Measurements from ENCODE around the gene ITGB3.
"Not testable (repeated sequence)": the region's sequence is repeated elsewhere in the genome, so short reads cannot be mapped to it uniquely, and the experiment has no call there.

ITGB3 gene

DNA sequence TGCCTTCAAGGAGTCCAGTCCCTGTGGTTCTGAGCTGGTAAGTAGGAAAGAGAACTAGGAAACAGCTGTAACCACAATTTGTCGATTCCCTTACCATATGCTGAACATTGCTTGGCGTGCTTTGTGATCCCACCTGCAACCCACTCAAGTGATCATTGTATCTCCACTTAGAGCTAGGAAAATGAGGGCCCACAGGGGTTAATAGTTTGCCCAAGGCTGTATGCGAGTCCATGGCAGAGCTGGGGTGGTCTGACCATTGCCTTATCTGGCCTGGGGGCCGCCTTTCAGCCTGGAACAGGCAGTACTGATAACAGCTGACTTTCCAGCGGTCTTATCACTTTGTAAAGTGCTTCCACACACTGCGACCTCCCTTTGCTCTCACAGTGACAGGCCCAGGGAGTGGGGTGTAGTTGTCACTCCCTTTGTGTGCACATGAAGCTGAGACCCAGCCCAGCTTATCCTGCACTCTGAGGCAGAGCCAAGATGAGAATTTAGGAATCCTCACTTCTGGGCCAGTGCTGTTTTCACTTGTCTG, 34.7 kb upstream of the ITGB3 start:
- DNase-seq (ENCODE audit: insufficient read length, low spot score), result no peak
- no peak for FAIRE-seq
- TF ChIP-seq, protein P1, sequence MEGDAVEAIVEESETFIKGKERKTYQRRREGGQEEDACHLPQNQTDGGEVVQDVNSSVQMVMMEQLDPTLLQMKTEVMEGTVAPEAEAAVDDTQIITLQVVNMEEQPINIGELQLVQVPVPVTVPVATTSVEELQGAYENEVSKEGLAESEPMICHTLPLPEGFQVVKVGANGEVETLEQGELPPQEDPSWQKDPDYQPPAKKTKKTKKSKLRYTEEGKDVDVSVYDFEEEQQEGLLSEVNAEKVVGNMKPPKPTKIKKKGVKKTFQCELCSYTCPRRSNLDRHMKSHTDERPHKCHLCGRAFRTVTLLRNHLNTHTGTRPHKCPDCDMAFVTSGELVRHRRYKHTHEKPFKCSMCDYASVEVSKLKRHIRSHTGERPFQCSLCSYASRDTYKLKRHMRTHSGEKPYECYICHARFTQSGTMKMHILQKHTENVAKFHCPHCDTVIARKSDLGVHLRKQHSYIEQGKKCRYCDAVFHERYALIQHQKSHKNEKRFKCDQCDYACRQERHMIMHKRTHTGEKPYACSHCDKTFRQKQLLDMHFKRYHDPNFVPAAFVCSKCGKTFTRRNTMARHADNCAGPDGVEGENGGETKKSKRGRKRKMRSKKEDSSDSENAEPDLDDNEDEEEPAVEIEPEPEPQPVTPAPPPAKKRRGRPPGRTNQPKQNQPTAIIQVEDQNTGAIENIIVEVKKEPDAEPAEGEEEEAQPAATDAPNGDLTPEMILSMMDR (IDR thresholded peaks at IDR 0.05; ENCODE audit: insufficient read depth, missing control alignments), result no peak

- FAIRE-seq, result no peak
- DNase-seq (ENCODE audit: insufficient read length, low spot score), result no peak
- TF ChIP-seq, protein P1 (IDR thresholded peaks at IDR 0.05; ENCODE audit: insufficient read depth, missing control alignments), result no peak
These were observed 33.8 kb upstream of the ITGB3 start for GRCh38 chr17:47219621-47220475.

DNA sequence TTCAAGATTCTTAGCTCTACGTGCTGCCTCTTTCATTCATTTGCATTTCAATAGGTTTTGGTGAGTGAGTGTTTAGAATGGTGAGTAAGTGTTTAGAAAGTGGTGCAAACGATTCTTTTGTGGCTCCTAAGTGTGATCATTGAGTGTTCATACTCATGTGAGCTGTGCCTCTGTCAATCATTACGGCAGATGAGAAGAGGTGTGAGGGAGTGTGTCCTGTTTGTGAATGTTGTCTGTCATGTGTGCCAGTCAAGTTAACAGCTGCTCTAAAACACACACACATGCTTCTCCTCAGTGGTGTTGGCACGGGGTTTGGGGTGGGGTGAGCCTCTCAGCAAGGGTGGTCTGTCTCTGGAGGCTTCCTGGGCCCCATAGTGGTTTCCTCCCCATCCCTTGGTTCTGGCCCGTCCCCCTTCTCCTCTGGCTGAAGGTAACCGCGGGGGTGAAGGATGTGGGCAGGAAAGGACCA, 33.1 kb upstream of the ITGB3 start:
- FAIRE-seq (no peak), DNase-seq (ENCODE audit: insufficient read length, low spot score) (no peak)
- TF ChIP-seq, protein P1 (IDR thresholded peaks at IDR 0.05; ENCODE audit: insufficient read depth, missing control alignments), result no peak

DNA sequence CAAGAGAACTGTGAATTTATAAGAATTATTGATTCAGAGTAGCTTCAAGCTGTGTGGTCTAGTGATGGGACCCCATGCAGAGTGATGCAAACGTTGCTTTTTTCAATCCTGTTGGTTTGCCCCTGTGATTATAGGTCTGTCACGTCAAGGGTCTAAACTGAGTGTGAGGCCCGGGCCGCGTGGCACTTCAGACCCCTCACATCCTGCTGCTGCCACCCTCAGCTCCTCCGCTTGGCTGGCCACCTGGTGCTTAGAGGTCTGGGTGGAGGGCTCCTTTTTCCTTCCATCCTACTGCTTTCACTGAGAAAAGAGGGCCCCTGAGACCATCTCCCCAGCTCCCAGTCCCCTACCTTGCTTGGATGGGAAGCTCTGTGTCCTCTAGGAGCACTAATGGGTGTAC, 32.5 kb upstream of the ITGB3 start:
- DNase-seq (ENCODE audit: insufficient read length, low spot score), result no peak
- TF ChIP-seq, protein P1 (IDR thresholded peaks at IDR 0.05; ENCODE audit: insufficient read depth, missing control alignments), result no peak
- FAIRE-seq, result no peak

GRCh38 chr17:47222047-47222446, 31.6 kb upstream of the ITGB3 start:
- DNase-seq (ENCODE audit: insufficient read length, low spot score), result no peak
- TF ChIP-seq, protein P1 (IDR thresholded peaks at IDR 0.05; ENCODE audit: insufficient read depth, missing control alignments), result no peak
- FAIRE-seq, result no peak

DNA sequence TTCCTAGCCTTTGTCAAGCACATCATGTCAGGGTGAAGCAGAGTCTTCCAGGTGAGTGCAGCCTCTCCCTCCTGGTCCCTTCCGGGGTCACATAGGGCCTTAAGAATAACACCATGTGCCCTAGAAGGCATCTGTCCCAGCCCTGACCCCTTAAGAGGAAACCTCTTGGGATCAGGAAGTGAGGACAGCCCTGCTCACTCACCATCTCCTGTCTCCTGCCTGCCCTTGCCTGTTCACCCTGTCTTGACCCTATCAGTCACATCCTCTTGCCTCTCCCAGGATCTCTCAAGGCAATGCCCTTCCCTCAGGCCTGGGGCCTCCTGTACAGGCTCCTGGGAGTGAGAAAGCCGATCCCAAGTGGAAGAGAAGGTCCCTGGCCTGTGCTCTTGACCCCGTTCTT, 30.6 kb upstream of the ITGB3 start:
- FAIRE-seq (no peak), DNase-seq (ENCODE audit: insufficient read length, low spot score) (no peak)
- TF ChIP-seq, protein P1 (IDR thresholded peaks at IDR 0.05; ENCODE audit: insufficient read depth, missing control alignments), result no peak

- TF ChIP-seq, protein P1 (IDR thresholded peaks at IDR 0.05; ENCODE audit: insufficient read depth, missing control alignments), result no peak
- FAIRE-seq (no peak), DNase-seq (ENCODE audit: insufficient read length, low spot score) (no peak)
These were observed 30.2 kb upstream of the ITGB3 start for GRCh38 chr17:47223460-47223859.

- FAIRE-seq, result not testable (repeated sequence)
These were observed 29.6 kb upstream of the ITGB3 start for GRCh38 chr17:47224077-47224476.

More at GRCh38 chr17:47224077-47224476, 29.6 kb upstream of the ITGB3 start:
- DNase-seq (ENCODE audit: insufficient read length, low spot score), result not testable (repeated sequence)

Measured in D721Med (cell line).